Peyer's patch (tissue), 4 donors: ENCODE measurements around the gene CLIP4.

Source experiments
- POLR2A ChIP-seq, 2 donors: fragments of 450-650 bp; IDR thresholded peaks; one replicate each; pipeline ENCODE4 v1.5.1; 2017; ENCODE audit warnings: antibody characterized with exemption in 2 of 2, mild to moderate bottlenecking in 2 of 2, moderate library complexity in 2 of 2
- TF ChIP-seq, protein P1 (sequence below), 6 experiments: fragments of 450-650 bp in 4 of 6; fragments of 200-600 bp in 2 of 6; sonication (generic) in 1 of 6; IDR thresholded peaks; one replicate each; pipeline ENCODE4 v1.5.1; 2017 to 2019; ENCODE audit warnings: antibody characterized with exemption in 6 of 6, mild to moderate bottlenecking in 3 of 6, moderate library complexity in 1 of 6

DNA sequence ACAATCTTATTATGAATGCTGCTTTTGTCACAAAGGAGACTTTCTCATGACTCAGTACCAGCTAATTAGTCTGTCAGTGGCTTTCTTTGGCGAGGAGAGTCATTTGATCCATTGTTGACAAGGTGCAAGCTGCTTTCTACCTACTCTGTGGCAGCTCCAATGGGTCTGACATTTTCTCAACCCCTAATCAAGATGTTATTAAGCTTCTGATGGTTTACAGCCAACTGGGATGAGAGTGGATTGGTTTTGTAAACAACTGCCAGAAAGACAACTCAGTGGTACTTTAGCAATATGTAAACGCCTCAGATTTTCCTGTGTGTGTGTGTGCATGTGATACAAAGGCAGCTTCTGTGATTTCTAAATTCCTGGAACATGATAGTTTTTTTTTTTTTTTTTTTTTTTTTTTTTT, 8.2 kb upstream of the CLIP4 start:
- TF ChIP-seq, protein P1, sequence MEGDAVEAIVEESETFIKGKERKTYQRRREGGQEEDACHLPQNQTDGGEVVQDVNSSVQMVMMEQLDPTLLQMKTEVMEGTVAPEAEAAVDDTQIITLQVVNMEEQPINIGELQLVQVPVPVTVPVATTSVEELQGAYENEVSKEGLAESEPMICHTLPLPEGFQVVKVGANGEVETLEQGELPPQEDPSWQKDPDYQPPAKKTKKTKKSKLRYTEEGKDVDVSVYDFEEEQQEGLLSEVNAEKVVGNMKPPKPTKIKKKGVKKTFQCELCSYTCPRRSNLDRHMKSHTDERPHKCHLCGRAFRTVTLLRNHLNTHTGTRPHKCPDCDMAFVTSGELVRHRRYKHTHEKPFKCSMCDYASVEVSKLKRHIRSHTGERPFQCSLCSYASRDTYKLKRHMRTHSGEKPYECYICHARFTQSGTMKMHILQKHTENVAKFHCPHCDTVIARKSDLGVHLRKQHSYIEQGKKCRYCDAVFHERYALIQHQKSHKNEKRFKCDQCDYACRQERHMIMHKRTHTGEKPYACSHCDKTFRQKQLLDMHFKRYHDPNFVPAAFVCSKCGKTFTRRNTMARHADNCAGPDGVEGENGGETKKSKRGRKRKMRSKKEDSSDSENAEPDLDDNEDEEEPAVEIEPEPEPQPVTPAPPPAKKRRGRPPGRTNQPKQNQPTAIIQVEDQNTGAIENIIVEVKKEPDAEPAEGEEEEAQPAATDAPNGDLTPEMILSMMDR (IDR thresholded peaks at IDR 0.05) = no peak
- TF ChIP-seq POLR2A (IDR thresholded peaks at IDR 0.05) = no peak
